GM18951 (cell line): ENCODE results near the gene RASL11B.

ENCODE experiments used
- POLR2A ChIP-seq: IDR thresholded peaks from 4 replicates; pipeline ENCODE4 v1.6.1; 2011; ENCODE audit warnings: mild to moderate bottlenecking; ENCODE audit not compliant: insufficient read length, insufficient read depth; ENCODE audit errors: extremely low read depth
- in situ Hi-C: fragments of 300-500 bp; cut with MboI; formaldehyde crosslinking; loops from one replicate; pipeline ENCODE4 v1.12.0; 2022; ENCODE audit warnings: low sequenced_read_pairs, mixed read lengths, inconsistent platforms; ENCODE audit not compliant: unreplicated experiment

Gene RASL11B

GRCh38 chr4:52869656-52870055 lies 7.5 kb downstream of the RASL11B start:
- in situ Hi-C loops, result no loop called here
- TF ChIP-seq POLR2A, result no peak

- in situ Hi-C loops, result no loop called here
- no peak for TF ChIP-seq POLR2A
Measured at GRCh38 chr4:52870225-52870624, 8.1 kb downstream of the RASL11B start.

- in situ Hi-C loops, result no loop called here
Measured at GRCh38 chr4:52873191-52873590, 11.1 kb downstream of the RASL11B start.

GRCh38 chr4:52873861-52874343 lies 11.8 kb downstream of the RASL11B start:
- in situ Hi-C loops, result no loop called here
- TF ChIP-seq POLR2A, result no peak

More at GRCh38 chr4:52873191-52873590, 11.1 kb downstream of the RASL11B start:
- TF ChIP-seq POLR2A, result no peak

- in situ Hi-C loops, result no loop called here
- no peak for TF ChIP-seq POLR2A
Measured at GRCh38 chr4:52874948-52875347, 12.8 kb downstream of the RASL11B start.

GRCh38 chr4:52876069-52876468 lies 14.0 kb downstream of the RASL11B start:
- TF ChIP-seq POLR2A, result no peak
- in situ Hi-C loops, result no loop called here

- TF ChIP-seq POLR2A, result no peak
- in situ Hi-C loops, result no loop called here
Measured at GRCh38 chr4:52877036-52877435, 14.9 kb downstream of the RASL11B start.

GRCh38 chr4:52877694-52878093 lies 15.6 kb downstream of the RASL11B start:
- no peak for TF ChIP-seq POLR2A
- in situ Hi-C loops, result no loop called here

- in situ Hi-C loops, result no loop called here
- no peak for TF ChIP-seq POLR2A
Measured at GRCh38 chr4:52879471-52879870, 17.4 kb downstream of the RASL11B start.

GRCh38 chr4:52880994-52881393 lies 18.9 kb downstream of the RASL11B start:
- in situ Hi-C loops, result no loop called here
- no peak for TF ChIP-seq POLR2A

- TF ChIP-seq POLR2A, result no peak
- in situ Hi-C loops, result no loop called here
Measured at GRCh38 chr4:52883183-52883621, 21.1 kb downstream of the RASL11B start.

- TF ChIP-seq POLR2A, result no peak
- in situ Hi-C loops, result no loop called here
Measured at GRCh38 chr4:52883707-52884669, 21.9 kb downstream of the RASL11B start.

GRCh38 chr4:52884994-52885393 lies 22.9 kb downstream of the RASL11B start:
- no peak for TF ChIP-seq POLR2A
- in situ Hi-C loops, result no loop called here

- no peak for TF ChIP-seq POLR2A
- in situ Hi-C loops, result no loop called here
Measured at GRCh38 chr4:52889354-52889753, 27.2 kb downstream of the RASL11B start.

GRCh38 chr4:52889778-52890520 lies 27.8 kb downstream of the RASL11B start:
- in situ Hi-C loops, result no loop called here
- TF ChIP-seq POLR2A, result no peak
